Embryonic facial prominence (tissue), 1 donor: ENCODE measurements around the gene CDY1.
"Not testable (repeated sequence)": the region's sequence is repeated elsewhere in the genome, so short reads cannot be mapped to it uniquely, and the experiment has no call there.

Experiments
- DNase-seq: peaks from one replicate; pipeline ENCODE4 v3.0.0-alpha.2; 2016; ENCODE audit errors: extremely low spot score

CDY1 gene

GRCh38 chrY:25621817-25622216 lies at the start of gene CDY1:
CDY1 (plus strand) TSS chrY:25622117; CDS start chrY:25622443, 326 bp downstream.
- DNase-seq: not testable (repeated sequence)

GRCh38 chrY:25593336-25593735 lies 28.6 kb upstream of the CDY1 start:
- not testable (repeated sequence) for DNase-seq

GRCh38 chrY:25620209-25620608 lies 1.7 kb upstream of the CDY1 start:
- DNase-seq: not testable (repeated sequence)

GRCh38 chrY:25626524-25626923 lies 4.6 kb downstream of the CDY1 start:
- DNase-seq: not testable (repeated sequence)

- DNase-seq: not testable (repeated sequence)
These were observed 8.6 kb downstream of the CDY1 start for GRCh38 chrY:25630383-25631112.

GRCh38 chrY:25639852-25640251 lies 17.9 kb downstream of the CDY1 start:
- not testable (repeated sequence) for DNase-seq

GRCh38 chrY:25643024-25643915 lies 21.4 kb downstream of the CDY1 start:
- not testable (repeated sequence) for DNase-seq
